Right lobe of liver (tissue), 6 donors: ENCODE results near the gene SERINC1. TPM values are rescaled to one million over a fixed set of nuclear protein-coding genes. Genes with fewer than 3 reads are reported as not detected.

Experiments used
- ATAC-seq, 4 donors: fragments of 200-7000 bp; cut with Tn5 transposase; one replicate each; pipeline ENCODE4 v1.9.1; 2020; ENCODE audit warnings: mild to moderate bottlenecking in 4 of 4, moderate library complexity in 4 of 4
- DNase-seq, 3 donors: peaks; one replicate each; pipeline ENCODE4 v3.0.0-alpha.2; 2020
- H3K27ac ChIP-seq, 3 donors: fragments of 200-600 bp; one replicate each; pipeline ENCODE4 v1.8.0; 2022
- H3K27me3 ChIP-seq, 2 donors: fragments of 200-600 bp; one replicate each; pipeline ENCODE4 v1.8.0; 2022
- H3K36me3 ChIP-seq, 4 donors: fragments of 200-600 bp; sonication (generic) in 1 of 4; one replicate each; pipeline versions ENCODE4 v1.5.1 to v1.8.0; 2017 to 2022; ENCODE audit warnings: control low read depth in 1 of 4
- H3K4me1 ChIP-seq, 4 donors: fragments of 200-600 bp; sonication (generic) in 1 of 4; one replicate each; pipeline versions ENCODE4 v1.5.1 to v1.8.0; 2017 to 2022; ENCODE audit warnings: control low read depth in 1 of 4
- H3K4me3 ChIP-seq, 3 donors: fragments of 200-600 bp; one replicate each; pipeline ENCODE4 v1.8.0; 2022
- H3K9me3 ChIP-seq, 4 donors: fragments of 200-600 bp; sonication (generic) in 1 of 4; one replicate each; pipeline versions ENCODE4 v1.5.1 to v1.8.0; 2017 to 2022; ENCODE audit warnings: control low read depth in 1 of 4
- POLR2A ChIP-seq: fragments of 450-650 bp; IDR thresholded peaks from one replicate; pipeline ENCODE4 v1.6.1; 2017; ENCODE audit warnings: antibody characterized with exemption, mild to moderate bottlenecking
- WGBS: methylation state at CpG from one replicate; pipeline ENCODE4 v1.1.6; 2018; ENCODE audit warnings: low coverage, low lambda C conversion rate; ENCODE audit not compliant: insufficient coverage; ENCODE audit errors: missing lambda C conversion rate; 5-methylcytosine and 5-hydroxymethylcytosine counted together
- intact Hi-C, 2 donors: fragments of 100-400 bp; cut with DNase I; formaldehyde crosslinking; loops; one replicate each; pipeline versions ENCODE4 v1.11.2 to v1.14.1; 2022
- small RNA-seq, 2 experiments: library from RNA; depleted of rRNA; stranded (forward); fragments of <200 nt; gene quantifications; one replicate each; pipeline ENCODE3, GENCODE V24; 2016
- total RNA-seq, 6 experiments: library from RNA; depleted of rRNA in 2 of 6; stranded (reverse); fragments of >200 nt in 2 of 6; fragmentation: NEBNext Ultra II Directional in 3 of 6; extraction: Animal tissue kit (Norgen Biotek cat#: 25700) in 3 of 6; gene quantifications; one replicate each; pipeline versions ENCODE4 v1.1.0 to v1.2.4, GENCODE V29; 2016 to 2023
- TF ChIP-seq, protein P1 (sequence below), 4 donors: fragments of 200-600 bp in 3 of 4; fragments of 450-650 bp in 1 of 4; IDR thresholded peaks; one replicate each; pipeline versions ENCODE4 v1.5.1 to v1.8.0; 2016 to 2022; ENCODE audit warnings: antibody characterized with exemption in 4 of 4, mild to moderate bottlenecking in 2 of 4
- donor health status: DM: no; HTN: yes; CAD: no.
- donor health status: DM: no; HTN: no; CAD: no.
- donor health status: DM: no; HTN: no; CAD: no.
- donor health status: DM: no; HTN: yes; CAD: no.
- donor health status: DM: no; HTN: yes; CAD: no.

Gene SERINC1
- total RNA-seq, 6 experiments from 2014 or later = 83.6 to 114 (median 102) TPM

DNA sequence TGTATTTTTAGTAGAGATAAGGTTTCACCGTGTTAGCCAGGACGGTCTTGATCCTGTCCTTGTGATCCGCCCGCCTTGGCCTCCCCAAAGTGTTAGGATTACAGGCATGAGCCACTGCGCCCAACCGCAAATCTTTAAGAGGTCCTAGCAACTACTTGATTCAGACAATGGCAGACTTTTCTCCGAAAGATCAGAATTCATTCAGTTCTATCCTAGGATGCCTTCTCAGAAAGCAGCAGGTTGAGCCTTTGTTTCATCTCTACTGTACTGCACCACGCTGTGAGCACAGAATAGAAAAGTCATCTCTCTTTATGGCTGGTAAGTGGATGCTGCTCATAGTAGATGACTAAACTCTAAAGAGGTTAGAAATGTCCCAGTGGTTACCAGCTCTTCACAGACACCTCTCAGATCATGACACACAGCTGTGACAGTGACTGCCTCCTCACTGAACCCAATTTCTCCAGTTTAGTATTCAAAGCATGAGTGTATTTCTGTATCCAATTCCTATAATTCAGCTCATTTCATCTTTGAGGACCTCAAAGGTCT, 78.2 kb downstream of the SERINC1 start:
- H3K27me3 ChIP-seq = no peaks in the 10 kb centered on the region
- H3K9me3 ChIP-seq = no peaks in the 10 kb centered on the region
- no peaks in the 10 kb centered on the region for H3K36me3 ChIP-seq
- intact Hi-C loops = no loop called here
- WGBS = 47% methylated on average over 5 of the region's 8 CpGs
- DNase-seq (no peak), ATAC-seq (no peak)
- H3K4me3 ChIP-seq = no peak overlapping the region
- no peak for TF ChIP-seq POLR2A
- TF ChIP-seq, protein P1, sequence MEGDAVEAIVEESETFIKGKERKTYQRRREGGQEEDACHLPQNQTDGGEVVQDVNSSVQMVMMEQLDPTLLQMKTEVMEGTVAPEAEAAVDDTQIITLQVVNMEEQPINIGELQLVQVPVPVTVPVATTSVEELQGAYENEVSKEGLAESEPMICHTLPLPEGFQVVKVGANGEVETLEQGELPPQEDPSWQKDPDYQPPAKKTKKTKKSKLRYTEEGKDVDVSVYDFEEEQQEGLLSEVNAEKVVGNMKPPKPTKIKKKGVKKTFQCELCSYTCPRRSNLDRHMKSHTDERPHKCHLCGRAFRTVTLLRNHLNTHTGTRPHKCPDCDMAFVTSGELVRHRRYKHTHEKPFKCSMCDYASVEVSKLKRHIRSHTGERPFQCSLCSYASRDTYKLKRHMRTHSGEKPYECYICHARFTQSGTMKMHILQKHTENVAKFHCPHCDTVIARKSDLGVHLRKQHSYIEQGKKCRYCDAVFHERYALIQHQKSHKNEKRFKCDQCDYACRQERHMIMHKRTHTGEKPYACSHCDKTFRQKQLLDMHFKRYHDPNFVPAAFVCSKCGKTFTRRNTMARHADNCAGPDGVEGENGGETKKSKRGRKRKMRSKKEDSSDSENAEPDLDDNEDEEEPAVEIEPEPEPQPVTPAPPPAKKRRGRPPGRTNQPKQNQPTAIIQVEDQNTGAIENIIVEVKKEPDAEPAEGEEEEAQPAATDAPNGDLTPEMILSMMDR (IDR thresholded peaks at IDR 0.05) = no peak
- no peak overlapping the region for H3K27ac ChIP-seq
- H3K4me1 ChIP-seq = no peaks in the 10 kb centered on the region

Small RNAs within 50 kb of the gene (small RNA-seq; reads per million reads assigned to genes)
- gene Z99129.1 = 0 reads per million in 2 experiments

Other genes starting within 250 kb of the SERINC1 start
- gene HSF2, start 72.2 kb downstream of the SERINC1 start, total RNA-seq = 1 to 10 TPM; 2.6 to 4.7 (median 3.3) TPM
- gene PKIB, start 138.6 kb upstream of the SERINC1 start, total RNA-seq = 10 to 100 TPM in 2 of 6 experiments, 1 to 10 TPM in 4; 2.4 to 12.1 (median 4.1) TPM